ENCODE measurements around the gene NEK9. TPM values are rescaled to one million over a fixed set of nuclear protein-coding genes. Genes with fewer than 3 reads are reported as not detected.

The NEK9 gene
- total RNA-seq, 3 donors from 2014 or later, result 44.7 to 104 (median 49.9) TPM

DNA sequence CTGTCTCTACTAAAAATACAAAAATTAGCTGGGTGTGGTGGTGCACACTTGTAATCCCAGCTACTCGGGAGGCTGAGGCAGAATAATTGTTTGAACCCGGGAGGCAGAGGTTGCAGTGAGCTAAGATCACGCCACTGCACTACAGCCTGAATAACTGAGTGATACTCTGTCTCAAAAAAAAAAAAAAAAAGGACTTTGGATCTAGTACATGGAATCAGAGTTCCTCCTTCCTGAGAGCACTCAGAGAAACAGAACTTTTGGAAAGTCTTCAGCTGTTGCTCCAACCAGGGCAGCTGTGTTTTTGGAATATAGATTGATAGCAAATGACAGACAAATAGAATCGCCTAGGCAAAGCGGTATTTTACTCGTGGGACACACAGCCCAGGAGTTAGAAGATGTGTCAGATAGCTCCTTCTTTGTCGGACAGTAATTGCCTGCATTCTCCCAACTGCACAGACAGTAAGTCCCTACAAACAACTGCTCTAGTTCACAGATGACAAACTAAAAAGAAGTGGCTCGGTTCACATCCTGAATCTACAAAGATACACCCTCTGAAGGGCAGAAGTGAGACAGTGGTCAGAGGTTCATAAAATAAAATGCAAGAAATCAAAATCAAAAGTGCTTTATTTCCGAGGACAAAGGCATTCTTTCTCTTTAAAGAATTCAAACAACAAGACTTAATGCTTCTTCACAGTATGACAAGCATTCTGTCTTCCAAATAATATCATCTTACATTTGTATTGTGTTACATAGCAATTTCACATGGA lies 17.1 kb upstream of the NEK9 start:
- Histone ChIP-seq H3K9me3 (no peaks in the 10 kb centered on the region), H3K36me3 (ENCODE audit: low read depth) (no peaks in the 10 kb centered on the region), H3K4me3 (no peak overlapping the region), H3K4me1 (ENCODE audit: low read depth) (peaks cover 22% of the 10 kb centered on the region)
- DNase-seq, result no peak
- no peak for TF ChIP-seq CTCF (IDR thresholded peaks at IDR 0.05)
- ATAC-seq, result peak; percentile 28
- intact Hi-C loops (cut with DNase I, micrococcal nuclease), result loop anchor here in 1 of 2 donors (10.0 kb wide), 1 partner anchor 341 kb away; no protein-coding TSS in a partner anchor

DNA sequence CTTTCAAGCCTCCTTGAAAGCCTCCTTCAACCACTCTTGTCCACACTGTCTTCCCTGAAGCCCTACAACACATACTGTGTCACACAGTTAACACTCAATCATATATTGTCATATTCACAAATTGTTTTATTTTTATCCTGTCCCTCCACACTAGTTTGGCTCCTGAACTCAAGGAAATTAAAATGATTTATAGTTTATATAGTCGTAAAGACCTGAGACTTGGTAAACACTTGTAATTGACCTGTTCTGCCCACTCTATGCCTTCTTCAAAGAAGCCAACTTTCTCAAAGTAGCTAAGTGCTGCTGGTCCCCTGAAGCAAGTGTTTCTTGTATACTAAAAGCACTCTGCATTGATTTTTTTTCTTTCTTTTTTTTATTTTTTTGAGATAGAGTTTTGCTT lies 15.6 kb upstream of the NEK9 start:
- Histone ChIP-seq H3K9me3 (no peaks in the 10 kb centered on the region), H3K36me3 (ENCODE audit: low read depth) (no peaks in the 10 kb centered on the region), H3K4me3 (no peak overlapping the region), H3K4me1 (ENCODE audit: low read depth) (peaks cover 22% of the 10 kb centered on the region)
- ATAC-seq (peak; percentile 38), DNase-seq (no peak)
- no peak for TF ChIP-seq CTCF (IDR thresholded peaks at IDR 0.05)
- intact Hi-C loops (cut with DNase I, micrococcal nuclease), result loop anchor here in 1 of 2 donors (10.0 kb wide), 1 partner anchor 342 kb away; no protein-coding TSS in a partner anchor

DNA sequence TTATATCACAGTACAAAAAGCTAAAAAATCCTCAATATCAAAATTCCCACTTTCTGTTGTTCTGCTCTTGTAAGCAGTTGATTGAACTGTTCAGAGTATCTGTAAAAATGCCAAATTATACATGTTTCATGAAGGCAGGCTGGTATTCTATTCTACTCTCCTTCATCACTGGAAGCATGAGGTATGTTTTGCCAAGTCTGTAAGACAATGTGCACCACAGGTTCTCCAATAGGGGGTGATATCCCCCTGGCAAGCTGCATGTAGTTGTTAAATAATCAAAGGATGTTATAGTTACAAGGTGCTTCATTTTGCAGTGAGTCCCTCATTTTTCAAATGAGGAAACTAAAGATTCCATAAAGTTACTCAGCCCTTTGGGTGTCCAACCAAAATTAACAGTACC lies 15.1 kb upstream of the NEK9 start:
- Histone ChIP-seq H3K36me3 (ENCODE audit: low read depth) (no peaks in the 10 kb centered on the region), H3K9me3 (no peaks in the 10 kb centered on the region), H3K4me1 (ENCODE audit: low read depth) (peaks cover 22% of the 10 kb centered on the region), H3K4me3 (no peak overlapping the region)
- peak; percentile 11 for TF ChIP-seq CTCF (IDR thresholded peaks at IDR 0.05)
- ATAC-seq, result peak; percentile 56
- DNase-seq, result no peak
- intact Hi-C loops (cut with DNase I, micrococcal nuclease), result loop anchor here in 1 of 2 donors (10.0 kb wide), 1 partner anchor 343 kb away; no protein-coding TSS in a partner anchor

GRCh38 chr14:75141062-75141461 lies 14.2 kb upstream of the NEK9 start:
- Histone ChIP-seq H3K4me1 (ENCODE audit: low read depth) (peaks cover 22% of the 10 kb centered on the region), H3K9me3 (no peaks in the 10 kb centered on the region), H3K4me3 (no peak overlapping the region), H3K36me3 (ENCODE audit: low read depth) (no peaks in the 10 kb centered on the region)
- ATAC-seq (no peak), DNase-seq (no peak)
- TF ChIP-seq CTCF (IDR thresholded peaks at IDR 0.05), result no peak
- intact Hi-C loops (cut with DNase I, micrococcal nuclease), result loop anchor here in 1 of 2 donors (10.0 kb wide), 1 partner anchor 344 kb away; no protein-coding TSS in a partner anchor

- Histone ChIP-seq H3K9me3 (no peaks in the 10 kb centered on the region), H3K36me3 (ENCODE audit: low read depth) (no peaks in the 10 kb centered on the region), H3K4me1 (ENCODE audit: low read depth) (peaks cover 22% of the 10 kb centered on the region), H3K4me3 (no peak overlapping the region)
- DNase-seq, result no peak
- TF ChIP-seq CTCF (IDR thresholded peaks at IDR 0.05), result no peak
- intact Hi-C loops (cut with DNase I, micrococcal nuclease), result loop anchor here in 1 of 2 donors (10.0 kb wide), 1 partner anchor 344 kb away; no protein-coding TSS in a partner anchor
- ATAC-seq, result no peak
Measured at GRCh38 chr14:75140620-75141019, 13.8 kb upstream of the NEK9 start.
